GM12874 (cell line): ENCODE results near the gene NFATC1.

Experiments used
- TF ChIP-seq, protein P1 (sequence below): IDR thresholded peaks from 2 replicates; pipeline ENCODE4 v1.5.1; 2011; ENCODE audit warnings: low read depth, mild to moderate bottlenecking, control low read depth, low read length, moderate library complexity; ENCODE audit not compliant: insufficient read depth

The NFATC1 gene

DNA sequence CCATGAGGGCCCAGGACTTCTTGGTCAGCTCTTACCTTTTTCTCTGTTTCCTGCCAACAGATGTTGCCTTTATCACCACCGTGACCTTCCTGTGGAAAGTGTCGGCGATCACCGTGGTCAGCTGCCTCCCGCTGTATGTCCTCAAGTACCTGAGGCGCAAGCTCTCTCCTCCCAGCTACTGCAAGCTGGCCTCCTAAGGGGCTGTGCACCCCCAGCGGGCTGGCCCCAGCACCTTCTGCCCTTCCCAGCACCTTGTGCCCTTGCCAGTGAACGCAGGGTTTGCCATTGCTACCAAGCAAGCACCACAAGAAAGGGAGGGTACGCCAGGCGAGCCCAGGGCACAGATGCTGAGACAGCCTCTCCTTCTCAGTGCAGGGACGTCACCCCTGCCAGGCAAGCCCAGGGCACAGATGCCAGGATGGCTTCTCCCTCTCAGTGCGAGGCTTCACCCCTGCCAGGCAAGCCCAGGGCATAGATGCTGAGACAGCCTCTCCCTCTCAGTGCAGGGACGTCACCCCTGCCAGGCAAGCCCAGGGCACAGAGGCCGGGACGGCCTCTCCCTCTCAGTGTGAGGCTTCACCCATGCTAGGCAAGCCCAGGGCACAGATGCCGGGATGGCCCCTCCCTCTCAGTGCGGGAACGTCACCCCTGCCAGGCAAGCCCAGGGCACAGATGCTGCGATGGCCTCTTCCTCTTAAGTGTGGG lies 18.4 kb upstream of the NFATC1 start:
- TF ChIP-seq, protein P1, sequence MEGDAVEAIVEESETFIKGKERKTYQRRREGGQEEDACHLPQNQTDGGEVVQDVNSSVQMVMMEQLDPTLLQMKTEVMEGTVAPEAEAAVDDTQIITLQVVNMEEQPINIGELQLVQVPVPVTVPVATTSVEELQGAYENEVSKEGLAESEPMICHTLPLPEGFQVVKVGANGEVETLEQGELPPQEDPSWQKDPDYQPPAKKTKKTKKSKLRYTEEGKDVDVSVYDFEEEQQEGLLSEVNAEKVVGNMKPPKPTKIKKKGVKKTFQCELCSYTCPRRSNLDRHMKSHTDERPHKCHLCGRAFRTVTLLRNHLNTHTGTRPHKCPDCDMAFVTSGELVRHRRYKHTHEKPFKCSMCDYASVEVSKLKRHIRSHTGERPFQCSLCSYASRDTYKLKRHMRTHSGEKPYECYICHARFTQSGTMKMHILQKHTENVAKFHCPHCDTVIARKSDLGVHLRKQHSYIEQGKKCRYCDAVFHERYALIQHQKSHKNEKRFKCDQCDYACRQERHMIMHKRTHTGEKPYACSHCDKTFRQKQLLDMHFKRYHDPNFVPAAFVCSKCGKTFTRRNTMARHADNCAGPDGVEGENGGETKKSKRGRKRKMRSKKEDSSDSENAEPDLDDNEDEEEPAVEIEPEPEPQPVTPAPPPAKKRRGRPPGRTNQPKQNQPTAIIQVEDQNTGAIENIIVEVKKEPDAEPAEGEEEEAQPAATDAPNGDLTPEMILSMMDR: no peak

- TF ChIP-seq, protein P1: peak; percentile 97
Observed at GRCh38 chr18:79378536-79379250, 17.0 kb upstream of the NFATC1 start.

DNA sequence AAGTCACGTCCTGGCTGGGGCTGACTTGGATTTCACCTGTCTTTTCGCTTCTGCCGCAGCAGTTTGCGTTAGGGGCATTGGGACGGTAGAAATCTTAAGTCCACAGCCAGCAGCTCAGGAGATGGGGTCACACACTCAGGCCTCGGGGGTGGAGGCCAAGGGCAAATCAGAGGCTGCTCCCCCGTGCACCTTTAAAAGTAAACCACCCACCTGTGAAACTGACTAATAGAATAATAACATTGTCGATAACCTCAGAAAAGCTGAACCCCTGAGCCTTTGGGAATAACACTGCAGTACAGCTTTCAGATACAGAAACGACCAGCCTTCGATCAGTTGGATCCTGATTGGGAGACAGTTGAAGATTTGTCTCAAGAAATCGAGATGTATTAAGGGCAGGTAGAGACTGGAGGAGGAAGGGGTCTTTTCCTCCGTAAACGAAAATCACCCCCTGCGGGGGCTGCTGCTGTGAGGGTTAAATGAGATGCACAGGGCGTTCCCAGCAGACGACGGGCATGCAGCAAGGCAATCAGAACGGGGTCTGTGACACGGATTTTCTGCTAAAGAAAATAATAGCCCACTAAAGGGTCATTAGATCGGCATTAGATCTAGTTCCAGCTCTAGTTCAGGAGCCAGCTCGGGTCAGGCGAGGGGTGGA lies 16.4 kb upstream of the NFATC1 start:
- TF ChIP-seq, protein P1: no peak

DNA sequence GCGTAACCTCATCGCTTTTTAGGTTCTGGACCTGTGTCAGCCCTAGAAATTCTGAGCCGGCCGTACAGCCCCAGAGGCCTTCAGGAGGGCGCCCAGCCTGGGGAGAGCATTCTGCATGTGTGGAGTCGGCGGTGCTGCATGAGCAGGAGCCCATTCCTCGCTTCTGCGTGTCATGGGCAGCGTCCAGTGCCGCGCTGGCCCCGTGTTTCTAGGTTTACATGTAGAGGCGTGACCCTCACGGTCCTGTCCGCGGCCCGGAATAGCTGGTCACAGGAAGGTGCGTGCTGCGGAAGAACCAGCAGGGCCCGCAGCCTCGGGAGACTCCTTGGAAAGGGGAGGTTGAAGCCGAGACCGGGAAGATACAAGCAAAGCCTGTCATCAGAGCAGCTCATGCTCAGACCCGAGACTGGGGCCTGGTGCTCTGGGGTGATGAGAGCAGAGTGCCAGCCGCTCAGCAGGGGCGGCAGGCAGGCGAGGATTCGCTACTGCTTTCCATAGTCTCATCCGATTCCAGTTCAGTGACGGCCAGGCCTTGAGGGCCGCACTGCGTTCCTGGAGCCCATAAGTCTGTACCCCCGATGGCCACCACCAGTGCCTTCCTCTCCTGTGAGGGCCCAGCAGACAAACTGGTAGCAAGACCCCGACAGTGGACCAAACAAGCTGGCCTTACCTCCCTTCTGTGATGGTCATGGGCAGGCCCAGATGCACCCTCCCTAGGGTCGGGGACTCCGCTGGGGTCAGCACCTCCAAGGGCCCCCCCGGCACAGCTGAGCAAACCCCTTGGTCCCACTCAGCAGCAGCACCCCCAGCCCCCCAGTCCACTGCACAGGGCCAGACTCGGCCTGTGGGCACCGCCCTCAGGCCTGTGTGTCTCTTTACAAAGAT lies 15.6 kb upstream of the NFATC1 start:
- TF ChIP-seq, protein P1: no peak

- TF ChIP-seq, protein P1: peak; percentile 90
Observed at GRCh38 chr18:79380816-79381806, 14.6 kb upstream of the NFATC1 start.

DNA sequence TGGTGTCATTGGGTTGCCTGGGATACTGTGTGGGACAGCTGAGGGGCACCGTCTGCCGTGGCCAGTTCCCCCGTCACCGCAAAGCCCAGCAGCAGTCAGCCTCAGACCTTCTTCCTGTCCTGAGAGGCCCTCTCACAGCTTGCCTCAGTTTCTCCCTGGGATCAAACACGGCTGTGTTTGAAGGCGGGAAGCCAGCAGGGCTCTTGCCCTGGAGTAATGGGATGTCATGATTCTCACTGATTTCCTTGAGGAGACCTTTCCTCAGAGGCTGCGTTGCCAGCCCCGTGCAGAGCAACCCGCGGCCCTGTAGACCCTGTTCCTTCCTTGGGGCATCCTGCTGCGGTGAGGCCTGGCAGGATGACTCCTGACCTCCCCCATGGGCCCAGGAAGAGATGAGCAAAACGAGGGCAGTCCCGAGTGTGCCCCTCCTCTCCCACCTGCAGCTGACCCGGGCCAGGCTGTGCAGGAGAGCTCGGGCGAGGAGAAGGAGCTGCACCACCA lies 13.9 kb upstream of the NFATC1 start:
- TF ChIP-seq, protein P1: no peak
